A549 (cell line): ENCODE measurements around the gene ADAMTS16.

Experiments
- EP300 ChIP-seq, 2 experiments: fragments of >200 bp; sonication (Bioruptor Twin); formaldehyde crosslinking; IDR thresholded peaks; 2 replicates in 1 of 2; 3 replicates in 1 of 2; pipeline ENCODE4 v1.6.1; 2016 to 2017
- POLR2A ChIP-seq: IDR thresholded peaks from 2 replicates; pipeline ENCODE4 v1.6.1; 2012; ENCODE audit warnings: mild to moderate bottlenecking, low read length
- RFX5 ChIP-seq: fragments of 450-650 bp; IDR thresholded peaks from 2 replicates; pipeline ENCODE4 v1.7.1; 2014; ENCODE audit warnings: antibody characterized with exemption, mild to moderate bottlenecking, moderate library complexity
- ZC3H11A ChIP-seq: fragments of 450-650 bp; IDR thresholded peaks from 2 replicates; pipeline ENCODE4 v1.6.1; 2014; ENCODE audit warnings: antibody characterized with exemption, mild to moderate bottlenecking
- TF ChIP-seq, protein P1 (sequence below): fragments of >200 bp; sonication (Bioruptor Twin); formaldehyde crosslinking; IDR thresholded peaks from 3 replicates; pipeline ENCODE4 v1.5.1; 2016
- TF ChIP-seq, protein P2 (sequence below): fragments of 200-600 bp; sonication (generic); IDR thresholded peaks from 2 replicates; pipeline ENCODE4 v1.6.1; 2016; ENCODE audit warnings: antibody characterized with exemption, mild to moderate bottlenecking, moderate library complexity
- TF ChIP-seq, protein P3 (sequence below): fragments of 250-450 bp; sonication (Bioruptor Pico); IDR thresholded peaks from 2 replicates; pipeline ENCODE4 v1.5.0; 2021; ENCODE audit warnings: mild to moderate bottlenecking, moderate library complexity, borderline replicate concordance
- TF ChIP-seq, protein P4 (sequence below): fragments of 450-650 bp; IDR thresholded peaks from 2 replicates; pipeline ENCODE4 v1.6.1; 2014; ENCODE audit warnings: antibody characterized with exemption
- TF ChIP-seq, protein P5 (sequence below): fragments of 150-350 bp; IDR thresholded peaks from 2 replicates; pipeline ENCODE4 v1.6.1; 2014; ENCODE audit warnings: low read depth, mild to moderate bottlenecking, low read length

DNA sequence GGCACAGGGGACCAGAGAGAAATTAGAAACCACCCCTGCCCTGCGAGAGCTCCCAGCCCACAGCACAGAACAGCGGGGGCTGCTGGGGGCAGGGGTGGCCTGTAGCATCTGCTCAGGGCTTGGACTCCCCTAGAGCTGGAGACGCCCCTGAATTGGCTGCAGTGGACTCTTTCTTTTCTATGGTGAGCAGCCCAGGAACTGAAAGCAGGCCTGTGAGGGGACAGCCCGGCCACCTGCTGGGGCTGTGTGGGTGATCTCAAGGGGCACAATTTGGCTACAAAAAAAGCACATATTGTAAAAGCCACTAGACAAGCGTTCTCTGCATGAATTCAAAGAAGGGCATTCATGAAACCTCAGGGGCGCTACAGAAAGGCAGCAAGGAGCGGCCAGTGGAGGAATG lies 224.8 kb downstream of the ADAMTS16 start:
- TF ChIP-seq, protein P1, sequence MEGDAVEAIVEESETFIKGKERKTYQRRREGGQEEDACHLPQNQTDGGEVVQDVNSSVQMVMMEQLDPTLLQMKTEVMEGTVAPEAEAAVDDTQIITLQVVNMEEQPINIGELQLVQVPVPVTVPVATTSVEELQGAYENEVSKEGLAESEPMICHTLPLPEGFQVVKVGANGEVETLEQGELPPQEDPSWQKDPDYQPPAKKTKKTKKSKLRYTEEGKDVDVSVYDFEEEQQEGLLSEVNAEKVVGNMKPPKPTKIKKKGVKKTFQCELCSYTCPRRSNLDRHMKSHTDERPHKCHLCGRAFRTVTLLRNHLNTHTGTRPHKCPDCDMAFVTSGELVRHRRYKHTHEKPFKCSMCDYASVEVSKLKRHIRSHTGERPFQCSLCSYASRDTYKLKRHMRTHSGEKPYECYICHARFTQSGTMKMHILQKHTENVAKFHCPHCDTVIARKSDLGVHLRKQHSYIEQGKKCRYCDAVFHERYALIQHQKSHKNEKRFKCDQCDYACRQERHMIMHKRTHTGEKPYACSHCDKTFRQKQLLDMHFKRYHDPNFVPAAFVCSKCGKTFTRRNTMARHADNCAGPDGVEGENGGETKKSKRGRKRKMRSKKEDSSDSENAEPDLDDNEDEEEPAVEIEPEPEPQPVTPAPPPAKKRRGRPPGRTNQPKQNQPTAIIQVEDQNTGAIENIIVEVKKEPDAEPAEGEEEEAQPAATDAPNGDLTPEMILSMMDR = no peak
- TF ChIP-seq POLR2A (no peak), EP300 (IDR thresholded peaks at IDR 0.05) (no peak), RFX5 (no peak), ZC3H11A (no peak)
- TF ChIP-seq, protein P2, sequence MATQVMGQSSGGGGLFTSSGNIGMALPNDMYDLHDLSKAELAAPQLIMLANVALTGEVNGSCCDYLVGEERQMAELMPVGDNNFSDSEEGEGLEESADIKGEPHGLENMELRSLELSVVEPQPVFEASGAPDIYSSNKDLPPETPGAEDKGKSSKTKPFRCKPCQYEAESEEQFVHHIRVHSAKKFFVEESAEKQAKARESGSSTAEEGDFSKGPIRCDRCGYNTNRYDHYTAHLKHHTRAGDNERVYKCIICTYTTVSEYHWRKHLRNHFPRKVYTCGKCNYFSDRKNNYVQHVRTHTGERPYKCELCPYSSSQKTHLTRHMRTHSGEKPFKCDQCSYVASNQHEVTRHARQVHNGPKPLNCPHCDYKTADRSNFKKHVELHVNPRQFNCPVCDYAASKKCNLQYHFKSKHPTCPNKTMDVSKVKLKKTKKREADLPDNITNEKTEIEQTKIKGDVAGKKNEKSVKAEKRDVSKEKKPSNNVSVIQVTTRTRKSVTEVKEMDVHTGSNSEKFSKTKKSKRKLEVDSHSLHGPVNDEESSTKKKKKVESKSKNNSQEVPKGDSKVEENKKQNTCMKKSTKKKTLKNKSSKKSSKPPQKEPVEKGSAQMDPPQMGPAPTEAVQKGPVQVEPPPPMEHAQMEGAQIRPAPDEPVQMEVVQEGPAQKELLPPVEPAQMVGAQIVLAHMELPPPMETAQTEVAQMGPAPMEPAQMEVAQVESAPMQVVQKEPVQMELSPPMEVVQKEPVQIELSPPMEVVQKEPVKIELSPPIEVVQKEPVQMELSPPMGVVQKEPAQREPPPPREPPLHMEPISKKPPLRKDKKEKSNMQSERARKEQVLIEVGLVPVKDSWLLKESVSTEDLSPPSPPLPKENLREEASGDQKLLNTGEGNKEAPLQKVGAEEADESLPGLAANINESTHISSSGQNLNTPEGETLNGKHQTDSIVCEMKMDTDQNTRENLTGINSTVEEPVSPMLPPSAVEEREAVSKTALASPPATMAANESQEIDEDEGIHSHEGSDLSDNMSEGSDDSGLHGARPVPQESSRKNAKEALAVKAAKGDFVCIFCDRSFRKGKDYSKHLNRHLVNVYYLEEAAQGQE = no peak
- TF ChIP-seq, protein P3, sequence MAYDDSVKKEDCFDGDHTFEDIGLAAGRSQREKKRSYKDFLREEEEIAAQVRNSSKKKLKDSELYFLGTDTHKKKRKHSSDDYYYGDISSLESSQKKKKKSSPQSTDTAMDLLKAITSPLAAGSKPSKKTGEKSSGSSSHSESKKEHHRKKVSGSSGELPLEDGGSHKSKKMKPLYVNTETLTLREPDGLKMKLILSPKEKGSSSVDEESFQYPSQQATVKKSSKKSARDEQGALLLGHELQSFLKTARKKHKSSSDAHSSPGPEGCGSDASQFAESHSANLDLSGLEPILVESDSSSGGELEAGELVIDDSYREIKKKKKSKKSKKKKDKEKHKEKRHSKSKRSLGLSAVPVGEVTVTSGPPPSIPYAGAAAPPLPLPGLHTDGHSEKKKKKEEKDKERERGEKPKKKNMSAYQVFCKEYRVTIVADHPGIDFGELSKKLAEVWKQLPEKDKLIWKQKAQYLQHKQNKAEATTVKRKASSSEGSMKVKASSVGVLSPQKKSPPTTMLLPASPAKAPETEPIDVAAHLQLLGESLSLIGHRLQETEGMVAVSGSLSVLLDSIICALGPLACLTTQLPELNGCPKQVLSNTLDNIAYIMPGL (CRISPR knock-in tag) = no peak
- TF ChIP-seq, protein P4, sequence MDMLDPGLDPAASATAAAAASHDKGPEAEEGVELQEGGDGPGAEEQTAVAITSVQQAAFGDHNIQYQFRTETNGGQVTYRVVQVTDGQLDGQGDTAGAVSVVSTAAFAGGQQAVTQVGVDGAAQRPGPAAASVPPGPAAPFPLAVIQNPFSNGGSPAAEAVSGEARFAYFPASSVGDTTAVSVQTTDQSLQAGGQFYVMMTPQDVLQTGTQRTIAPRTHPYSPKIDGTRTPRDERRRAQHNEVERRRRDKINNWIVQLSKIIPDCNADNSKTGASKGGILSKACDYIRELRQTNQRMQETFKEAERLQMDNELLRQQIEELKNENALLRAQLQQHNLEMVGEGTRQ = no peak
- TF ChIP-seq, protein P5, sequence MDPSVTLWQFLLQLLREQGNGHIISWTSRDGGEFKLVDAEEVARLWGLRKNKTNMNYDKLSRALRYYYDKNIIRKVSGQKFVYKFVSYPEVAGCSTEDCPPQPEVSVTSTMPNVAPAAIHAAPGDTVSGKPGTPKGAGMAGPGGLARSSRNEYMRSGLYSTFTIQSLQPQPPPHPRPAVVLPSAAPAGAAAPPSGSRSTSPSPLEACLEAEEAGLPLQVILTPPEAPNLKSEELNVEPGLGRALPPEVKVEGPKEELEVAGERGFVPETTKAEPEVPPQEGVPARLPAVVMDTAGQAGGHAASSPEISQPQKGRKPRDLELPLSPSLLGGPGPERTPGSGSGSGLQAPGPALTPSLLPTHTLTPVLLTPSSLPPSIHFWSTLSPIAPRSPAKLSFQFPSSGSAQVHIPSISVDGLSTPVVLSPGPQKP = no peak
